GM18520 (cell line): Measurements from ENCODE around the gene IL2RA.
A peak's percentile ranks its signal among the peaks of the same experiment; 100 is the strongest.

ENCODE experiments used
- ATAC-seq: cut with Tn5 transposase; IDR thresholded peaks from one replicate; pipeline ENCODE4 v1.9.1; 2021; ENCODE audit not compliant: unreplicated experiment

The IL2RA gene

DNA sequence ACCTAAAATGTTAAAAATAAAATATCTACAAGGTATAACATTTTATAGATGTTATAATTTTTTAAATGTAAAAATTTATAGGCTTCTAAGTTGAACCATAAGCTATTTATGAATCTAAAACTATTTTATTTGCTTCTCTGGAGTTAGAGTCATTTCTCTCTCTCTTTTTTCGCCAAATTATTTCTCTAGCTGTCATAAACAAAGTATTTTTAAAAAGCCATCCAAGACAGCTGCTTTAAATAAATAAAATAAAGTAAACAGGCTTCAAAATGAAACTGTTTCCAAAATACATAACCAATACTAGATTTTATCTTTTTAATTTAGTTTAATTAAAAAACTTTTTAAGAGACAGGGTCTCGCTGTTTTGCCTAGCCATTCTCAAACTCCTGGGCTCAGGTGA lies 72.4 kb downstream of the IL2RA start:
- no peak for ATAC-seq

DNA sequence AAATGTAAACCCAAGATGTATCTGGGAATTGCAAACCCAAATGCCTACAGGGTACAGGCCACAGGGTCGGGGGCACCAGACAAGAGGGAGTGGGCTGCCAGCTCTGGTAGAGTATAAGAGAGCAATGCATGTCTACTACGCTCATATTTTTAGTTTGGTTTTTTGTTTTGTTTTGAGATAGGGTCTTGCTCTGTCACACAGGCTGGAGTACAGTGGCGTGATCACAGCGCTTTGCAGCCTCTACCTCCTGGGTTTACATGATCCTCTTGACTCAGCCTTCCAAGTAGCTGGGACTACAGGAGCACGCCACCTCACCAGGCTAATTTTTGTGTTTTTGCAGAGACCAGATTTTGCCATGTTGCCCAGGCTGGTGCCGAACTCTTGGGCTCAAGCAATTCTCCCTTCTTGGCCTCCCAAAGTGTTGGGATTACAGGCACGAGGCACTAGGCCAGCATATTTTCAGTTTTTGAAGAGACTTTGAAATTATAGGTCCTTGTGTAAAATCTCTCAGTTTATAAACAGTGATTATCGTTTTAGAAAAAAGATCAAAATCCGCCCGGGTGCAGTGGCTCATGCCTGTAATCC lies 73.7 kb downstream of the IL2RA start:
- no peak for ATAC-seq

DNA sequence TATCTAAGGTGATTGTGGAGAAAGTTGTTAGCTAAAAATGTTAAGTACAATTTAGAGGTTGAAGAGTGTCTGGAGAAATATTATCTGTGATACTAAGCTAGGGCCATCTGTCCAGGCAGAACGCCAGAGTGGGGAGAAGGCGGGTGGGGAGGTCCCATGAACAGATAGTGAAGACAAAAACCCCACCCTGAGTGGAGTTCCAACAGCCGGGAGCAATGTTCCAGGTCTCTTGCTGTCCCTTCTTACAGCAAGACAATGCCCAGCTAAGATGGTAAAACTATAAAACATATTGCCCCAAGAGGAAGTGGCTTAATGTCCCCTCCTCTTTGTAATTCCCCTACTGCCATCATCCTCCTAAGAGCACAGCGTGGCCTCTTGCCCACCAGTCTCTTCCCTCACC lies 74.4 kb downstream of the IL2RA start:
- ATAC-seq, result no peak

DNA sequence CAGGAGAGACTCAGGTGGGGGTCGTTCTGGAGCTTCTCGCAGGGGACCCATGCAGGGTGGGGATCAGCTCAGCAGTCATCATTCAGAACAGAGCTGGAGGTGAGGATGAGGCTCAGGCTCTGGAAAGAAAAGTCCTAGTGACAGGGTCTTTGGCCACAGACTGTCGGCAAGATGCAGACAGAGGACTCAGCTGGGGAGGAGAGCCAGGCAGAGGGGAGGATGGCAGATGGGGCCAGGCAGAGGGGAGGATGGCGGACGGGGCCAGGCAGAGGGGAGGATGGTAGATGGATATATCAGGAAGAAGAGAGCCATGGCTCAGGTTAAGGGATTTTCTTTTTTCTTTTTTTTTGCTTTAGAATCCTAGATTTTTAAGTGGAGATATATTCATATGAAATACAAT lies 77.1 kb downstream of the IL2RA start:
- no peak for ATAC-seq

DNA sequence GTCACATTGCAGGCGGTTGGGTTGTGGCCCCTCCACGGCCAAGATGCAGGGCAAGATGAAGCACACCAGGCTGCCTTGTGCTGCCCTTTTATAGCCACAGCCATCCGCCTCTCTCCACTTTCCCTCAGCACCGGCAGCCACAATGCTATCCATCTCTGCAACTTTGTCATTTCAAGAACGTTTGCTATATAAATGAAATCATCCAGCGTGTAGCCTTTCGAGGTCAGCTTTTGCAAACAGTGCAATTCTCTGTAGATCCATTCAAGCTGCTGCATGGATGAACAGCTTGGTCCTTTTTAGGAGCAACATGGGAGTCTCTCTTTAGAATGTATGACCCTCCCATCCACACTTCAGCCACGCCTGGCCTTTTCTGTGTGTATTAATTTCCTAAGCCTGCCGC lies 78.4 kb downstream of the IL2RA start:
- ATAC-seq, result no peak

DNA sequence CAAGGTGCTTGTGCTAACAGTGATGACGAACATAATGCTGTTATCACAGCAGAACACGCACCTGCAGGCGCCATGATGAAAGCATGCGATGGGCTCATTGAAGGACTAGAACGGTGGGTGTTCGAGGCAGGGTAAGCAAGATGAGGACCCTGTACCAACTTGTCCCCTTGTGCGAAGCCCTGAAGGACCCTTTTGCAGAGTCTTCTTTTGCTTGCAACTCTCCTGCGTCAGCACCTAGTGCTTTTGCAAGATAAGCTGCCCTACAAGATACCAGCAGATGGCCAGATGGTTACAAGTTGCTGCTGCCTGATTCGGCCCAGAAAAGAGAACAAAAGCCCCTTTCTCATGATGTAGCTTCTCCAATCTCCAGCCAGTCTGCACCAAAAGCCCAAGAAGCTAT lies 80.6 kb downstream of the IL2RA start:
- ATAC-seq, result no peak

DNA sequence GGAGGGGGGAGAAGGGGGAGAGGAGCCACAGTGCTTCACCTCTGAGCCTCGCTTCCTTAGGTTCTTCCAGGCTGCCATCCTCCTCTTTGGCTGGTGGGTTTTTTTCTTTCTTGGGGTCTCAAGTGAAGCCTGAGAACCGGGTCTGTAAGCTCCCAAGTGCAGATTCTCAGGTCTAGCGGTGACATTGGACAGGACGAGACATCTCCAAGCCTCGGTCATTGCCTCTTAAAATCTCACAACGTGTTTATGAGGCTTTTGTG lies 84.0 kb downstream of the IL2RA start:
- no peak for ATAC-seq

DNA sequence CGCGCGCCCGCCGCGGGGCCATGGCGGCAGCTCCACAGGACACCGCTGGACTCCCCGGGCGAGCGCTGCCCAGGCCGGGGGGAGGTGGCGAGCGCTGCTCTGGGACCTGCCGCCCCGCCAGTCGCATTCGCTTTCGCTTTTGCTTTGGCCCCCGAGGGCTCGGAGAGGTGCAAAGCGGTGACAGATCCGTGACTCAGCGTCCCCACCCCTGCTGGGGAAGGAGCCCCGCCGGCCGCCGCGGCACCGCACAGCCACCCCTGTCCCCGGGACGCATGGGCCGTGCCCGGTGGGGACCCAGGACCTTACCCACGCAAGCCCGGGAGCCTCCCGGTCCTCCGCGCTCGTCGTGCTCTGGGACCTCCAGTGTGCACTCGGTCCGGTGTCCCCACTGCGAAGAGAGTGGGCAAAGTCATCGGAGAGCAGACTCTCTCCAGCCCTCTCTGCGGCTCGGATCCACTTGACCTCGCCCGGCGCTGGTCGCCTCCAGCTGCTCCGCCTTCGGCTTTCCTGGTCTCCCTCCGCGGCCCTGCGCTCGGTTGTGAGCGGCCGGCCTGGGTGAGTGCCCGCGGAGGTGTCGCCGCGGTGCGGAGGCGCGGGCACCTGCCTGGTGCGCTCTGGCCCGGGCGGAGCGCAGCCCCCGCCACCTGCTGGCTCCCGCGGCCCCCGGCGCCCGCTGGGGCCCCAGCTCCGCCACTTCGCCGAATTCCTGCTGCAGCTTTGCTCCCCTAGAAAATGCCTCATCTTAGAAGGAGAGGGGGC lies 84.5 kb downstream of the IL2RA start, which contains the start of gene IL15RA:
IL15RA (minus strand) TSS at position 73 of the 759 bp plus-strand sequence; CDS start at position 22, 51 bp downstream.
- ATAC-seq, result peak; percentile 45

DNA sequence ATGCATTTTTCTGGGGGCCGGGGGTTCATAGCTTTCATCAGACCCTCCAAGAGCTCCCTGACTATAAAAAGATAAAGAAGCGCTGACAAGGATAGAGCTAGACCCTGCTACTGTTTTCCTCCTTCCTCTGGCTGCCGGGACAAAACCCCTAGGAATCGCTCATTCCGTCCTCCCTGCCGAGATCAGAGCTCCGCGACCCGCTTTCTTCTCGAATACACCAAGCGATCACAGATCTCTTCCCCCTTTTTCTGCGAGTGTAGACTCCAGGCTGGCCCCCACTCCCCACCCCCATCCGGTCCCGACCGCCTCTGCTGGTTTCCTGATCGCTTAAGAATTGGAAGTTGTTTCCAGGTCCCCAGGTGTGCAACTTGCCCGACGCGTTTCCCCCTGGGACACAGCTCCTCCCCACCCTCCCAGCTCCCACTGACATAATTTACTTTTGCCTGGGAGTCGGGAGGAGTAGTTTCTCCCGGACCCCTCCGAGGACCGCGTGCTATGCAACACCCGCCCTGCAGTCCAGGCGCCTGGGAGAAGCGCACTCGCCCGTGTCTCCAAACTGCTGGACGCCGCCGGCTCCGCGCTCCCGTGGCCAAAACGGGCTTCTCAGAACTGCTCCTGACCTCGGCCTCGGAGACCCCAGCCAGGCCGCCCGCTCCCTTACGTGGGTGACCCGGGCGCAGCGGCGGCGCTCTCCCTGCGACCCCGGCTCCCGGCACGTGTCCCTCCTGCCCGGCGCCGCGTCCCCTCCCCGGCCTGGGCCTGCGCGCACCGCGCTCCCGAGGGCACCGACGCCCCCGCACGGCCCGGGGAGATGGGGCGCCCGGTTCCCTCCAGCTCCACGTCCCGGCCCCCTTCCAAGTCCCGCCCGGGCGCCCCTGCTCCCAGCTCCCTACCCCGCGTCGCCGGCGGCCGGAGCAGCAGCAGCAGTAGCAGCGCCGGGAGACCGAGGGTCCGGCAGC lies 85.4 kb downstream of the IL2RA start:
- peak; percentile 4 for ATAC-seq

DNA sequence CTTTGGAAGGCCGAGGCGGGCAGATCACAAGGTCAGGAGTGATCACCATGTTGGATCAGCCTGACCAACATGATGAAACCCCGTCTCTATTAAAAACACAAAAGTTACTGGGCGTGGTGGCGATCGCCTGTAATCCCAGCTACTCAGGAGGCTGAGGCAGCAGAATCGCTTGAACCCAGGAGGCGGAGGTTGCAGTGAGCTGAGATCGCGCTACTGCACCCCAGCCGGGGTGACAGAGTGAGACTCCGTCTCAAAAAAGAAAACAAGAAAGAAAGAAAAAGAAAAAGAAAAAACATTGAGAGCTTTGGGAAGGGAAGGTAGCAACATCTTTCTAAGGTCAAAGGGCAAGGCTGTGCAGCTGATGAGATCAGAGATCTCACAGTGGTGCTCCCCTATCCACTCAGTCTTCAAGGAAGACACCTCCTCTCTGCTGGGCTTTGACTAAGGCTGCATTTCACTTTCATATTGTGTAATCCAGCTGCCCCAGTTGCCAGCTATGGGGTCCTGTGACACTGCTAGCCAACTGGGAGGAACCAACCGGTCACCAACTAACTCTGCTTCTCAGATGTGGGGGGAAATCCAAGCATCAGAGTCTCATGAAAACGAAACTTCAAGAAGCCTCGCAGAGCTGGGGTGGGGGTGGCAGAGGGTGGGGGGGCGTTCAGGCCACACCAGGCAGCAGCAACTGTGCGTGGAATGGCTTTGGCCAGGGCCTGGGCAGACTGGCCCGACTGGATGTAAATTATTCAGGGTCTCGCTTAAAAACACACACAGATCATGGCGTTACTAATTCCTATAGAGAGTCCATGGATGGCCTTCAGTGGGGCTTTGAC lies 86.3 kb downstream of the IL2RA start:
- peak; percentile 59 for ATAC-seq

DNA sequence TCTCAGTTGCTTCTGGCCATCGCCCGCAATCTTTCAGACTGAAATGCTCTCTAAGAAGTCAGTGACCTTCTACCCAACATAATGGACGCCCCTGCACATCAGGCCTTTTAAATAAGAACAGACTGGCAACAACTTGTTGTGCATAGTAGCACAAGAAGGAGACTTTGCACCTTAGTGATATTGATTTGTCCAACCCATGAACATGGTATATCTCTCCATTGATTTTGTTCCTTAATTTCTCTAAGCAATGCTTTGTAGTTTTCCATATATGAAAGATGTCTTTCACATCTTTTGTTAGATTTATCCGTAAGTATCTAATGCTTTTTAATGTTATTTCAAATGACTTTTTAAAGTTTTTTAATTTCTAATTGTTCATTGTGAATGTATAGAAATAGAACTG lies 89.1 kb downstream of the IL2RA start:
- no peak for ATAC-seq

DNA sequence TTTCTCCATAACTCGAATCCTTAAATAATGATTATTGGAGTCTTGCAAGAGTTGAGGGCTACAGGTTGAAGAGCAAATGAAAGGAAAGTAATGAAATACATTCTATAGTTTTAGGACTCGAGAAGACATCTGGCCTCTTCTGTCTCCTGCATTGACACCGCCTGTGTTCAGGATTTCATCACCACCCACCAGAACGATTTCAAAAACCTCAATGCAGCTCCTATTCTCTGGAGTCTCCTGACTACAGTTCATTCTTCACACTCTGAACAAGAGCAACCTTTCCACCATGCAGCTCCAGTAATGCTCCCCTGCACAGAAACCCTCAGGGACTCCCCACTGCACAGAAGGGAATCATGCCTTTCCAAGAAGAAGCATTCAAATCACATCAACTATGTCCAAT lies 90.3 kb downstream of the IL2RA start:
- no peak for ATAC-seq

DNA sequence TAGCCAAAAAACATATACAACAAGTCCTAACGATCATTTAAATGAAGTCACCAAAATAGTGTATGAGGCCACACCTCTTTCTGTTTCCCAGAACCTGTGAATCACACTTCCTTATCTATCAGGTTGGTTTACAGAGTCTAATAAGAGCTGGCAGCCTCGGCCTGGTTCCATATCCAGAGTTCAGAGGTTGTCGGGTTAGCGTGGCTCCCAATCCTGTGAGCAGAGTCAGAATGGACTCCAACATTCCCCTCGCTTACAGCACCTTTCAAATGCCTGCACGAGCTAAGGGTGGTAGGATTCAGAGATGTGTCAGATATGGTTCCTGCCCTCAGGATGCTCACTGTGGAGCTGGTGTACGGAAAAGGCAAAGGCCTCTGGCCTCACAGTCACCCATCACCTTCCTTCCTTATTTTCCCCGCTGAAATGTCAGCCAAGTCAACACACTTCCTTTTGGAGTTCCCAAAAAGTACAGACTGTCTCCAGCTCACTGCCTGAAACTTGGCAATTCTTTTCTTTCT lies 90.8 kb downstream of the IL2RA start:
- ATAC-seq, result no peak

DNA sequence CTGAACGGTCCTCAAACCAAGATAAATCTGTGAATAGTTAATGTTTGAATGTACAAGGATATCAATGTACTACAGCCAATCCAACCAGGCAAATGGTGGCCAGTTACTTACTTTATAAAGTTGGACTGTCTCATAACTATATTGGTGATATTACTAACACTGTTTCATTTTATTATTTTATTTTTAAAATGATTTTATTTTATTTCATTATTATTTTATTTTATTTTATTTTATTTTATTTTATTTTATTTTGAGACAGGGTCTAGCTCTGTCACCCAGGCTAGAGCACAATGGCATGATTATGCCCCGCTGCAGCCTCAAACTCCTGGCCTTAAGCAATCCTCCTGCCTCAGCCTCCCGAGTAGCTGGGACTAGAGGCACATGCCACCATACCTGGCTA lies 91.6 kb downstream of the IL2RA start:
- no peak for ATAC-seq

DNA sequence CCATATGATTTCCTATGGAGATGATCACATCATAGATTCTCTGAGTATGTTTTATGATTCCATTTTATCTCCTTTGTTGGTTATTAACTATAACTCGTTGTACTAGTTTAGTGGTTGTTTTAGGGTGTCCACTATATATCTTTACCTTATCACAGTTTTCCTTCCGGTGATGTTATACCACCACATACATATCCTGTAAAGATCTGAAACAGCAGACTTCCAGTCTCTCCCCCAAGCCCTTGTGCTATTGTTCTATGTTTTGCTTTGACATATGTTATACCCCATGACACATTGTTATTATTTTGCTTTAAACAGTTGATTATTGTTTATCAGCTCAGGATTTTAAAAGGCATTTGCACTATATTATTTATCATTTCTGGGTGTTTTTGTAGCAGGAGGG lies 92.1 kb downstream of the IL2RA start:
- ATAC-seq, result no peak

DNA sequence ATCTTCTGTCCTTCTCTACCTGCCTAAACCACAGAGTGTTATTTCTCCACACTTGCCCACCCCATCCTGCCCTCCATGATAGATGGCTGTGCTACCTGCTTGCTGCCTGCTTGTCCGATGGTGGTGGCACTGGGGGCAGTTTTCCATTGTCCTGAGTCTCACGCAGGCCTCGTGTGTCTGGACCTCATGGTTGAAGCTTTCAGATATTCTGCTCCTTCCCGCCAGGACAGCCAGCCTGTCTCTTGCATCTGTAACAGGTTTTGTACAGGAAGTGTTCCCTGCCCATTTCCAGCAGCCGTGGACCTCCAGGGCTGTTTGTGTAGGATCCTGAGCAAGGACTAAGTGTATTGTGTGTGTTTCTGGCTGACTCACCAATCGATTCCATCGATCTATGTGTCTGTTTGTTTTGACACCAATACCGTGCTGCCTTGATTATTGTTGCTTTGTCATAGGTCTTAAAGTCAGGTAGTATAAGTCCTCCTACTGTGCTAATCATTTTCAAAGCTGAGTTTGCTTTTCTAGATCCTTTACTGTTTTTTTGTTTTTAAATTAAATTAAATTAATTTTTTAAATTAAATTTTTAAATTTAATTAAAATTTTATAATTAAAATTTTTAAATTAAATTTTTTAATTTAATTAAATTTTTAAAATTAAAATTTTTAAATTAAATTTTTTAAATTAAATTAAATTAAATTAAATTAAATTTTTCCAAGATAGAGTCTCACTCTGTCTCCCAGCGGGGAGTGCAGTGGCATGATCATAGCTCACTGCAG lies 93.3 kb downstream of the IL2RA start:
- ATAC-seq, result no peak

DNA sequence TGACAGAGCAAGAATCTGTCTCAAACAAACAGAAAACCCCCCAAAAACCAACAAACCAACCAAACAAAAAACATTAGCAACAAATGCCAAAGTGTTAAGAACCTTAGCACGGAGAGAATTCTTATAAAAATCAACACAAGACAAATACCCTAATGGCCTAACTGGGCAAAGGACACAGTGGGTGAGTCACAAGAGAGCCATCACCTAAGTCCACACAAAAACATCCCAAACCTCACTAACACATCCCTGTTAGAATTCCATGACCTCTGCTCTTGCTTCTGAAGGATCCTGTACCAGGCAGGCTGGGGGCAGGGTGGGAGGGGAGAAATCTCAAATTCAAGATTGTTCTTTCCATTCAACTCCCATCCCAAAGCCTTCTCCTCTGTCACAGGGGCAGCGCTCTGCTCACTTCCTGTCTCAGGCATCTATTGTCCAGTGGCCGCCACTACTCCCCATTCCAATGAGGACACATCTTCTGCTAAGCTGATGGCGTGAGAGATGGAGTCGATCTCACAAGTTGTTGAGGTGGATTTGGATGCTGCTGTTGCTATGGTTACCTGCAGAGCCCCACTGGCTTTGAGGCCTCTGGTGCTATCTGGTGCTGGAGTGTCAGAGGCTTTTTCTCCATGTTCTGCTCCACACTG lies 94.0 kb downstream of the IL2RA start:
- no peak for ATAC-seq

DNA sequence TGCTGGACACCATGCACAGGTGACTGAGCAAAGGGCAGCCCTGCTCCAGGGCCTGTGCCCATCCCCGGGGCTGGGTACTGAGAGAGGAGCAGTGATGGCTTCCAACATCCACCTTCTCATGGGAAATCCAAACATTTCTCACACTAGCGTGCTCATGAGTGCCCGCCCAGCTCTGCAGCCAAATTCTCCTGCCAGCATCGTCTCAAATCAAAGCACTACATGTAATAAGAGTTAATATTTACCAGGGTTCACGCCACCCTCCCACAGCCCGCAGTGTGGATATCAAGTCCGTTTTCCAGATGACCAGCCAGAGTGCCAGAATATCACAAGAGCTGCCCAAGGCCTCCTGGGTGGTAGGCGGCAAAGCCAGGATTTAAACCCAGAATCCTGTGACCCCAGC lies 96.9 kb downstream of the IL2RA start:
- no peak for ATAC-seq

DNA sequence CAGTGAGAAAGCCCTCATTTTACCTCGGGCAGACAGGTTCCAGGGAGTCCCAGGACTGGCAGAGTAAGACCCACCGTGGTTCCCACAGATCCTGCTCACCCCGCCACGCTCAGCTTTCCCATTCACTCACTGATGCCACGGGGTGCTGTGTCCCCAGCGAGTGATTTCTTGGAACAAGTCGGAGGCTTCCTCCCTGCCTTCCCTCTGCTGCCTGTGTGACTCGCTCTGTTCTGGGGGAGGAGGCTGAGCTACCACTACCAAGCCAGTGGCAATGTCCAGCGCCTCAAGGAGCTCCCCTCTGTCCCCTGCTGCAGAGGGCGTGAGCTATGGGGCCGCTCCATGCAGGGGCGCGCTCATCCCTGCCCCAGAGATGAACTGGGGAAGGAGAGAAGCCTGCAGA lies 97.4 kb downstream of the IL2RA start:
- no peak for ATAC-seq

DNA sequence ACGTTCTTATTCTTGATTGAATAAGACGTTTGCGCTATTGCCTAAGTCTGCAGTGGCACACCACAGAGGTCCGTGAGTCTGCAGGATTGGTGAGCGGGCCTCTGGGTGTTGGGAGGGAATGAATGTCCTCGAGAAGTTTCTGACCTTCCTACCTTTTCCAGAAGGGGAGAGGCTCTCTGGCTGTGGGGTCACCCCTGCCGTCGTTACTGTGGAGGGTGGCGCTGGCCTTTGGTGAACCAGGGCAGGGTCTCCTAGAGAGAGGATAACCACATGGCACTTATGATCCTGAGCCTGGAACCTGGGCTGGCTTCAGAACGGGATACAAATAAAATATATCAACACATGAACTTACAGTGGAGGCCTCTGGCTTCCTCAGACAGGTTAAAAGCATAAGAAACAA lies 98.6 kb downstream of the IL2RA start:
- no peak for ATAC-seq
